GM21737 (cell line): Measurements from ENCODE around the gene IL4I1.
A peak's percentile ranks its signal among the peaks of the same experiment; 100 is the strongest.
"Not testable (repeated sequence)": the region's sequence is repeated elsewhere in the genome, so short reads cannot be mapped to it uniquely, and the experiment has no call there.

Experiments used
- ATAC-seq: cut with Tn5 transposase; IDR thresholded peaks from one replicate; pipeline ENCODE4 v1.9.1; 2021; ENCODE audit warnings: mild to moderate bottlenecking, moderate library complexity; ENCODE audit not compliant: unreplicated experiment

The IL4I1 gene, protein sequence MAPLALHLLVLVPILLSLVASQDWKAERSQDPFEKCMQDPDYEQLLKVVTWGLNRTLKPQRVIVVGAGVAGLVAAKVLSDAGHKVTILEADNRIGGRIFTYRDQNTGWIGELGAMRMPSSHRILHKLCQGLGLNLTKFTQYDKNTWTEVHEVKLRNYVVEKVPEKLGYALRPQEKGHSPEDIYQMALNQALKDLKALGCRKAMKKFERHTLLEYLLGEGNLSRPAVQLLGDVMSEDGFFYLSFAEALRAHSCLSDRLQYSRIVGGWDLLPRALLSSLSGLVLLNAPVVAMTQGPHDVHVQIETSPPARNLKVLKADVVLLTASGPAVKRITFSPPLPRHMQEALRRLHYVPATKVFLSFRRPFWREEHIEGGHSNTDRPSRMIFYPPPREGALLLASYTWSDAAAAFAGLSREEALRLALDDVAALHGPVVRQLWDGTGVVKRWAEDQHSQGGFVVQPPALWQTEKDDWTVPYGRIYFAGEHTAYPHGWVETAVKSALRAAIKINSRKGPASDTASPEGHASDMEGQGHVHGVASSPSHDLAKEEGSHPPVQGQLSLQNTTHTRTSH

DNA sequence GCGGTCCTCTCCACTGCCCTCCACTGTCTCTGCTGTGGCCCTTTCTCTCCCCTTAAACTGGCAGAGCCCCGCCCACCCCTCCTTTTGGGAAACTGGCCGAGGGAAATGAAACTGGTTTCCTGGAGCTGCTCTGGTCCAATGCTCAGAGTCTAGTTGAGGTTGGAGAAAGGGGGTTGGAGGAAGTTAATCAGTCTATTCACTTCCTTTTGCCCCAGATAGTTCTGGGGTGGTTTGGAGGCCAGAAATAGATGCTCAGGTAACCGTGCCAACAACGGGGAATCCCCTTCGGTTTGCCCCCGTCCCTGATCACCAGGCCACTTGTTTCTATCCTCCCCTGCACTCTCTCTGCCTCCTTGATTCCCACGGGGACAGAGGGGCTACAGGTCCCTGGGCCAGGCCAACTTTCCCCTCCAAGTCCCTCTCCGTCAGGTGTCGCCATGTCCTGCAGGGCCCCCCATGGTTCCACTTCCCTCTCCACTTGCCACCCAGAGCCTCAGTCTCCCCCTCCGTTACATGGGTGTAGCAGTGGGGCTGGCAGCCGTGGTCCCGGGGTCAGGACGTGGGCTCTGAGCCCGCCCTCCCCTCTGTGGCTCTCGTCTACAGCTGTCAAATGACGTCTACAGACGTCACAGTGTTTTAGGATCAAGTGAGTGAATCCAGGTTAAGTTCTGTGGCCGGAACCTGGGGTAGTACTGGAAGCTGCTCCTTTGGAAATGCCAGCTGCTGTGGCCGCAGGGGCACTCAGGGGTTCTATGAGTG lies at the start of gene IL4I1:
Gene IL4I1 (minus strand): TSS at position 25 of the 759 bp plus-strand sequence. CDS start 727 bp downstream, outside the sequence.
- peak; percentile 35 for ATAC-seq

DNA sequence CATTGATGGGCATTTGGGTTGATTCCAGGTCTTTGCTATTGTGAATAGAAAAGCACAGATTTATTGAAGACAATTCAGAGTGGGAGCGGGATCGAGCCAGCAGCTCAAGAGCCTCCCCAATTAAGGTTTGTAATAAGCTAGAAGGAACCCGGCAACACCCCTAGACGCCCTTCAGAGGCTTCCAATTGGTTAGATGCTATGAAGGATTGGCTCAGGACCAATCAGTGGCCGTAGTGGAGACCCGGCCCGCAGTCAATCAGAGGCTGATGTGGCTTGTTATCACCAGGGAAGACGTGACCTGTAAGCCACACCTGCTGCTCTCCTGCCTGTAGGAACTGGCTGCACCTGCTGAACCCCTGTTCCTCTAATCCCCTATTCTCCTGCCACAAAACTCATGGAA lies 49.7 kb upstream of the IL4I1 start:
- no peak for ATAC-seq

GRCh38 chr19:49944567-49944966 lies 47.9 kb upstream of the IL4I1 start:
- ATAC-seq: not testable (repeated sequence)

GRCh38 chr19:49940482-49940791 lies 43.8 kb upstream of the IL4I1 start:
- no peak for ATAC-seq

DNA sequence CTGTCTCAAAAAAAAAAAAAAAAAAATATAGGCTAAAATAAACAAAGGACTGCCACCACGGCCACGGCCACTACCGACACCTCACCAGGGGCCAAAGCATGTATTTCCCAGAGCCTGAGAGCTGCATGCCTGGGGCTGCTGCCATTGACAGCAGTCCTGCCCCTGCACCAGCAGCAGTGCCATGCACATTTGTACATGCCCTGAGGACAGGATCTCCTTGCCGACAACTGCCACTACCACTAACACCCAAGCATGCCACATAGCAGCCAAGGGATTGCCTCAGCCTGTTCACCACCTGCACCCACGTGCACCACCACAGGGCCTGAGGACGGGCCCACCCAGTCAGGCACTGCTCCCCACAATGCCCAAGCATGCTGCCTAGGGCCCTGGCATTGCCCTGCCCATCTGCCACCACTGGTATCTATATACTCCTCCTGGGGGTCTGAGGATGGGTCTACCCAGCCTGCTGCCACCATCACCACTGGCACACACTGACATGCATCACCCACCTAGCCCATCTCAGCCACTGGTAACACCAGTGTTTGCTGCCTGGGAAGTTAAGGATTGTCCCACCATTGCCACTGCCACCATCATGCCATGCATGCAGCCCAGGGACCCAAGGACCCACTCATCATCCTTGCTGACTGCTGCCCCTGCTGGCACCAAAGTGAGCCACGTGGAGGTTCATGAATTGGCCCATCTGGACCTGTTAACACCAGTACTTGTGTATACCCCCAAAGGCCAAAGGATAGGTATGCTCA lies 43.2 kb upstream of the IL4I1 start:
- ATAC-seq: no peak

DNA sequence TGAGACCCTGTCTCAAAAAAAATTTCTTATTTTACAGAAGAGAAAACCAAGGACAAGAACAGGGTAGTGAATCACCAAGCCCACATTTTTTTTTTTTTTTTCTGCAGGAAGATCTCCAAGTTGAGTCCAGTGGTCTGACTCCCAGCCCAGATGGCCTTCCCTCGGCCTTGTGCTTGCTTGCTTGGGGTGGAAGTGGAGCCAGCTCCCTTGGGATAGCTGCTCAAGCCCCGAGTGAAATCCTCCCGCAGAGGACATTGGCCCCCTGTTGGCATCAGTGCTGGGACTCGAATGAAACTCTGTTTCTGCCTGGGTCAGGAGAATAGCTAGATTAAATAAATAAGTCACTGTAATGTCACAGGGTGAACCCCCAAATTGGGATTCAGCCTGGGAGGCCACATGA lies 42.0 kb upstream of the IL4I1 start:
- ATAC-seq: no peak

DNA sequence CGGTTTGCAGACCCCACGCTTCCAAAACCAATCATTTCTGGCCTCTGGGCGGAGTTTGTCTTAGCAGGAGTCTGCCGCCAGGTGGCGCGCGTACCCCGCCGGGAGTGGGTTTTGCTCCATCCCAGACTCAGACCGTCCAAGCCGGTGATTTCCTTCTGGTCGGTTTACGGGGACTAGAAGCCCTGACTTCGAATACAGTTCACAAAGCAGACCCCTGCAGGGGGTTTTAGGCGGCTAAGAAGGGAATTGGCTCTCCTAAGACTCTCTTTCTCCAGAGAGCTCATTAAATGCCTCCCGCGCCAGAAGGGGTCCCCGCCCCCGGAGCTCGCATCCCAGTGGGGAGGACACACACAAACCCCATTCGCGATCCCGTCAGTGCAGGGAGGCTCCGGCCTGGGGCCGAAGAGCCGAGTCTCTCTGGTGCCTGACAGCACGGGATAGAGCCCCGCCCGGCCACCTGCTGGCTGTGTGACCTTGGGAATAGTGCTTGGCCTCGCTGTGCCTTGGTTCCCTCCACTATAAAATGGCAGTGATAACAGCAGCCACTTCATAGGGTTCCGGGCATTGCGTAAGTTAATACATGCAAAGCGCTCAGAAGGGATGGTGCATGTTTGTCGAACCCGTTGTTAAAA lies 41.2 kb upstream of the IL4I1 start:
- no peak for ATAC-seq

GRCh38 chr19:49936549-49936948 lies 39.9 kb upstream of the IL4I1 start:
- ATAC-seq: no peak

- no peak for ATAC-seq
These were observed 37.0 kb upstream of the IL4I1 start for GRCh38 chr19:49933643-49934042.

DNA sequence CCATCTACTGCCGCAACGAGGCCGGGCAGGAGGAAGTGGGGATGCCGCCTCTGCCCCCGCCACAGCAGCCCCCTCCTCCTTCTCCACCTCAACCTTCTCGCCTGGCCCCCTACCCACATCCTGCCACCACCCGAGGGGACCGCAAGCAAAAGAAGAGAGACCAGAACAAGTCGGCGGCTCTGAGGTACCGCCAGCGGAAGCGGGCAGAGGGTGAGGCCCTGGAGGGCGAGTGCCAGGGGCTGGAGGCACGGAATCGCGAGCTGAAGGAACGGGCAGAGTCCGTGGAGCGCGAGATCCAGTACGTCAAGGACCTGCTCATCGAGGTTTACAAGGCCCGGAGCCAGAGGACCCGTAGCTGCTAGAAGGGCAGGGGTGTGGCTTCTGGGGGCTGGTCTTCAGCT lies 36.0 kb upstream of the IL4I1 start:
- ATAC-seq: no peak

DNA sequence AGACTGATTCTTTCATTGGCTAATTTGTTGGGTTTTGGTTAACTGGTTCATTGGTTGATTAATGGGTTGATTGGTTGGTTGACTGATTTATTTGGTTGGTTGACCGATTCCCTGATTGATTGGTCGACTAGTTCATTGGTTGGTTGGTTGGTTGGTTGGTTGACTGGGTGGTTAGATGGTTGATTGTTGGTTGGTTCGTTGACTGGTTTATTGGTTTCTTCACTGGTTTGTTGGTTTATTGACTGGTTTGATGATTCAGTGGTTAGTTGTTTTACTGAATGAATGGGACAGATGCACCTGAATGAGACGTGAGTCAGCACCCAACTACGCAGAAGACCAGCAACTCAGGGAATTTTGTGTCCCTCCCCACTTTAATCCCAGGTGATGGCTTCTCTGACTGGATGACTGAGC lies 35.4 kb upstream of the IL4I1 start:
- no peak for ATAC-seq

- ATAC-seq: no peak
These were observed 34.8 kb upstream of the IL4I1 start for GRCh38 chr19:49931293-49932040.

DNA sequence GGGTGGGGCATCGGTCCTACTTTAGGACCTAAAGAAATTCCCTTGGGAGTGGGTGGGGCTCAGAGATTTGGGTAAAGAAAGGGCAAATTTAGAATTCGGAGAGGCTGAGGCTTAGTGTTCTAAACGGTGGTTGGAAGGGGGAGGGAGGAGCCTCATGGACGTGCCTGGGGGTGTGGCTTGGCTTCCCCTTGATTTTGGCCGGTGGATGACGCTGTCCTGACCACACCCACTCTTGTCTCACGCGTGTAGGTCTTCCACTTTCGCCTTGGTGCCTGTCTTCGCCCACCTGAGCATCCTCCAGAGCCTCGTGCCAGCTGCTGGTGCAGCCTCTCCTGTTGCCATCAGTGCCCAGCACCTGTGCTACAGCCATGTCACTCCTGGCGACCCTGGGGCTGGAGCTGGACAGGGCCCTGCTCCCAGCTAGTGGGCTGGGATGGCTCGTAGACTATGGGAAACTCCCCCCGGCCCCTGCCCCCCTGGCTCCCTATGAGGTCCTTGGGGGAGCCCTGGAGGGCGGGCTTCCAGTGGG lies 33.9 kb upstream of the IL4I1 start:
- ATAC-seq: no peak

GRCh38 chr19:49929611-49930482 lies 33.2 kb upstream of the IL4I1 start:
- peak; percentile 69 for ATAC-seq

DNA sequence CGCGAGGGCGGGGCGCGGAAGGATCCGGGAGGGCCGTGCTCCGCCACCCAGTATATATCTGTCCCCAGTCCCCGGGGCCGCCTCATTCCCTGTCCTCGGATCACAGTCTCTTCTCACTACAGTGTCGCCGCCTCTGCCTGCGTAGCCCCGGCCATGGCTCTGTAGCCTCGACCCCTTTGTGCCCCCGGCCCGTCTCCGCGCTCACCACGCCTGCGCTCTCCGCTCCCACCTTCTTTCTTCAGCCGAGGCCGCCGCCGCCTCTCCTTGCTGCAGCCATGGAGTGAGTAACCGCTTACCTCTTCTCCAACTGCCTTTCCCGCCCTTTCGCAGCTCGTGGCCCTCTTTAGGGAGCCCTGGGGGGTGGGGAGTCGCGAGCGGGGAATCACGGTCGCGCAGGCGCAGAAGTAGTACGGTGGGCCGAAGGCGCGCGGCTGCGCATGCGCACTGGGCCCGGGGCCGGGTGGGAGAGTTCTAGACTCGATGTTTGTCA lies 32.5 kb upstream of the IL4I1 start, which contains the start of the genes ATF5 and NUP62:
Gene ATF5 (plus strand): TSS at position 85 of the 490 bp plus-strand sequence. CDS start 1,646 bp downstream, outside the sequence.
Gene NUP62 (minus strand): TSS at position 384 of the 490 bp plus-strand sequence. CDS start 19,697 bp downstream, outside the sequence.
- peak; percentile 39 for ATAC-seq

DNA sequence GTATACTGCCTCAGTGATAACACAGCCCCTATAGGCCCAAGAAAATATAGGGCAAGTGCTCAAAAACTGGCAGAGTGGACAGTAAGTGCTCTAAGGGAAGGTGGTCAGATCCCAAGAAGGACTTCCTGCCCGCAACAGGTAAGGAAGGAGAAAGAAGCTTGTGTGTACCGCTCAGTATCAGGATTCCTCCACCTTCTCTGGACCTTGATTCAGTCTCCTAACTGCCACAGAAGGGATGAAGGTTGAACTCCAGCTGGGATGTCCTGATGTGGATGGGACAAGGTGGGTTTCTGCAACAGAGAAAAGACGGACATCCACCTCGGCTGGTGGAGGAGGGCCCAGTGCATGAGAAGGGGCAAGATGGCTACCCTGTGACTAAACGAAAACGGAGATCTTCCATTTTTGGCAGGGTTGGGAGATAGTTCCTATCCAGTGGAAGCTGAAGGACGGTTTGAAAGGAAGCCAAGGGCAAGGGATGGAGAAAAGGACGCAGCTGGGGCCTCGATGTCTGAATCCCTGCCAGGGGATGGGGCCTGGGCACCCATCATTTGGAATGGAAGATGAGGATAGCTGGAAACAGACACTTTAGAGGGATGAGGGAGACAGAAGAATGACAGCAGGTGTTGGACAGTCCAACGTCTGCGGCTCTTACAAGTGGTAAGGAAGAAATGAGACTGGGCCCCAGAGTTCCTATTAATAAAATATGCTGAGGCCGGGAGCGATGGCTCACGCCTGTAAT lies 31.0 kb upstream of the IL4I1 start:
- ATAC-seq: no peak

GRCh38 chr19:49926515-49926914 lies 29.8 kb upstream of the IL4I1 start:
- no peak for ATAC-seq

DNA sequence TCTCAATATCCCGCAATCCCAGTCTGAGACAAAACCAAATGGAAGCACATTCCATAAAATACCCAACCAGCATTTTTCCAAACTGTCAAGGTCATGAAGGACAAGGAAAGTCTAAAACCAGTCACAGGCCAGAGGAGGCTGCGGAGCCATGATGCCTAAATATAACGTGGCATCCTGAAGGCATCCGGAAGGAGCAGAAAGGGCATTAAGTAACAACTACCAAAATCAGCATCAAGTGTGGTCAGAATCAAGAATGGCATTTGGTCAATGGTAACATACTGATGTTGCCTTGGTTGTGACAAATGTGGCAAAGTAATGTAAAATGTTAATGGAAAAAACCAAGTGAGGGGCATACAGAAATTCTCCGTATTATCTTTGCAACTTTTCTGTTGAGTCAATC lies 28.8 kb upstream of the IL4I1 start:
- ATAC-seq: no peak
